OCI-M2 (cell line): Measurements from ENCODE around the gene GRHL1.
"Not testable (repeated sequence)": the region's sequence is repeated elsewhere in the genome, so short reads cannot be mapped to it uniquely, and the experiment has no call there.

Experiments used
- DNase-seq: peaks from one replicate; lab custom pipeline; 2025; ENCODE audit not compliant: unreplicated experiment; lab: John Stamatoyannopoulos, UW

Gene GRHL1, protein sequence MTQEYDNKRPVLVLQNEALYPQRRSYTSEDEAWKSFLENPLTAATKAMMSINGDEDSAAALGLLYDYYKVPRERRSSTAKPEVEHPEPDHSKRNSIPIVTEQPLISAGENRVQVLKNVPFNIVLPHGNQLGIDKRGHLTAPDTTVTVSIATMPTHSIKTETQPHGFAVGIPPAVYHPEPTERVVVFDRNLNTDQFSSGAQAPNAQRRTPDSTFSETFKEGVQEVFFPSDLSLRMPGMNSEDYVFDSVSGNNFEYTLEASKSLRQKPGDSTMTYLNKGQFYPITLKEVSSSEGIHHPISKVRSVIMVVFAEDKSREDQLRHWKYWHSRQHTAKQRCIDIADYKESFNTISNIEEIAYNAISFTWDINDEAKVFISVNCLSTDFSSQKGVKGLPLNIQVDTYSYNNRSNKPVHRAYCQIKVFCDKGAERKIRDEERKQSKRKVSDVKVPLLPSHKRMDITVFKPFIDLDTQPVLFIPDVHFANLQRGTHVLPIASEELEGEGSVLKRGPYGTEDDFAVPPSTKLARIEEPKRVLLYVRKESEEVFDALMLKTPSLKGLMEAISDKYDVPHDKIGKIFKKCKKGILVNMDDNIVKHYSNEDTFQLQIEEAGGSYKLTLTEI

DNA sequence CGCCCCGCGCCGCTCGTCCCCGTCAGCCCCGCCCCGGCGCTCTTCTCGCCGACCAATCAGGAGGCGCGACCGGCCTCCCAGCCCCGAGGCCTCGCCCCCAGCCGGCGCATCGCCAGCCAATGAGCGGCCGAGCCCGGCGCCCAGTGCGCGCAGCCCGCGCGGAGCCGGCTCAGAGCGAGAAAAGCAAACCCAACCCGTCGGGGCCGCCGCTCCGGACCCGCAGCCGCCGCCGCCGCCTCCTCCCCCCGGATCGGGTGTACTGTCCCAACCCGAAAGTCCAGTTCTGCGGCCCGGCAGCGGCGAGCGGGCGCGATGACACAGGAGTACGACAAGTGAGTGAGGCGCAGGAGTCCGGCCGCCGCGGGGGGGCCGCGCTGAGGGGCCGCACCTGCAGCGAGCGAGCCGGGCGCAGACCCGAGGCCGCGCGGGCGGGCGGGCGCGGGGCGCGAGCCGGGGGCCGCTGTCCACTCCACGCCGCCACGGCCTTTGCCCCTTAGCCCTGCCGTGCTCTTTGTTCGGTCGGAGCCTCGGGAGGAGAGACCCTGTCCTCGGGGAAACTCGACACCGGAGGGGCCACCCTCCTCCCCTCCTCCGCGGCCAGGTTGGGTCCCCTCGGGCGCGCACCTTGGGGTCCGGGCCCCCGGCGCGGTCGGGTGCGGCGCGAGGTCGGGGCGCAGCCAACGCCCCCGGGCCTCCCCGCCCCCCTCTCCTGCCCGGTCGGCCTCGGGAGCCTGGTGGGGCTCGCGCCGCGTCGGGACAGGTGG, at the start of gene GRHL1:
GRHL1 (plus strand) TSS at position 172 of the 764 bp plus-strand sequence; CDS start at position 313, 141 bp downstream.
- DNase-seq, result peak; percentile 18

DNA sequence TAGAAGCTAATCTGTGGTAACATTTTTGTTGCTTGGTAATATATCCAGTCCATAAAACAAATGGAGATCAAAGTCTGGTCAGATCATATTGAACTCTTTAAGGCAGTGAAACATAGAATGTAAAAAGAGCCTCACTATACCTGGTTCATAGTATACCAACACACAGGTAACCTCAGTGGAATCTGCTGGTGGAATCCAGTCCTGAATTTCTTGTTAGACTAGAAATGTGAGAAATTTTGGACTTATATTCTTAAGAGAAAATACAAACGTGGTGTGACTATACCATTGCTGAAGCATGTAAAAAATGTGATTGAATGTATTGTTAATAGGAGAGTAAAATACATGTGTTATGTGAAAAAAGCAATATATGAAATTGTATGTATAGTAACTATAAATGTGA, 46.1 kb upstream of the GRHL1 start:
- DNase-seq, result no peak

DNA sequence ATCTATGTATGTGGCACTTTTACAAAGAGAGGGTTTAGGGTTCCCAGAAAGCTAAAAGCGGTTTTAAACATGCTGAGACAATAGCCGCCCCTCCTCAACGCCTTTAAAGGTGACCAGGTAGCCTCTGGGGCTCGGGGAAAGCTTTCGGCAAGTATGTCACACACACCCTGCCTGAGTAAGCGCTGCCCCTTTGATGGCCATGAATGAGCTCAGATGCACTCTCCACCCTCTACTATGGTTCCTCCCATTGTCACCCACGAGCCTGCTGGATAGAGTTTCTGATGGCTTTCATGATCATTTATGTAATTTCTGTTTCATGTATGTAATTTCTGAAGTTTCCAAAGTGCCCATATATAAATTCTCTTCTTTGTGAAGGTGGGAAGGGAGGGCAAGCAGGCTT, 44.1 kb upstream of the GRHL1 start:
- DNase-seq, result no peak

DNA sequence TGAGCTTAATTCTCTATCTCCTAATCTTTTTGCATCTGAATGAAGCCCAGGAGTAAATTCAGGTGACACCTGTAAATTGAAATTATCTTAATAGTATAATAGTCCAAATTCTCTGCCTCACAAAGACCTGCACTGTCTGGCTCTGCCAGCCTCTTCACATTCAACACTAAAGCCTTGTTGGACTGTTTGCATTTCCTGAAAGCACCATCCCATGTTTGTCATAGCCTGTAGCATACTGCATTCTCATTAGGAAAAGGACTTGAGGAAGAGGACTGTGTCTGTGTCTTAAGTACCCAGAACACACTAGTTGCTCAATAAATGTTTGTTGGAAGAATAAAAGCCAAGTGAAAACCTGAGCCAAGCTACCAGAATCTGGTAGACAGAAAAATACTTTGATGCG, 42.9 kb upstream of the GRHL1 start:
- no peak for DNase-seq

DNA sequence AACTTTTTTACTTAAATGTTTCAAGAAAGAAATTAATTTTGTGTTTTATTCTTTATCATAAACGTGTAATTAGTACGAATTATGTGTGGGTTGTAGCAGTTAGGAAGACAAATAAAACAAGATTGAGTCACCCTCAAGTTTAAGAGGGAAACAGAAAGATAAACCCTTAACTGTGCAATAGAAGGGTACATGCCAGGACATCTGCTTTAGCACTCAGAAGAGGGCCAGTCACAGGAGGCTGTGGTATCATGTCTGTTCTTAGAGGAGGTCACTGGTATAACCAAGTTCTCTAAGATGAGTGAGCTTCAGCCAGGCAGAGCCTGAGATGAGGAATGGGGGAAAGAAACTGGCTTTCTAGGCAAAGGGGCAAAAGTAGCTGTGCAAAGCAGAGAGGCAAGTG, 42.4 kb upstream of the GRHL1 start:
- no peak for DNase-seq

DNA sequence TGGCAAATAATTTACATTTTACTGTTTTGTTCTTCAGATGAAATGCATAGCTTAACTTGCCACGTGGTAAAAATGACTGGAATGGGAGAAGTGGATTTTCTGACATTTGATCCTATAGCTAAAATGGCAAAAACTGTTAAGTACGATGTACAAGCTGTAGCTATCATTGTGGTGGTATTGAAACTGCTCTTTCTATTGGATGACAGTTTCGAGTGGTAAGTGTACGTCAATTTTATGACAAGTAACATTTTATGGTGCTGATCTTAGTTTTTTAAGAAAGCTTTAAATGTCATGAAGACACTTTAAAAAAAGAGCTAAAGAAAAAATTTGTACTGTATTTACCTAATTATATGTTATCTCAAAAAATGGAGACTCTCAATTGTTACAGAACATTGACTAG, 40.8 kb upstream of the GRHL1 start:
- no peak for DNase-seq

DNA sequence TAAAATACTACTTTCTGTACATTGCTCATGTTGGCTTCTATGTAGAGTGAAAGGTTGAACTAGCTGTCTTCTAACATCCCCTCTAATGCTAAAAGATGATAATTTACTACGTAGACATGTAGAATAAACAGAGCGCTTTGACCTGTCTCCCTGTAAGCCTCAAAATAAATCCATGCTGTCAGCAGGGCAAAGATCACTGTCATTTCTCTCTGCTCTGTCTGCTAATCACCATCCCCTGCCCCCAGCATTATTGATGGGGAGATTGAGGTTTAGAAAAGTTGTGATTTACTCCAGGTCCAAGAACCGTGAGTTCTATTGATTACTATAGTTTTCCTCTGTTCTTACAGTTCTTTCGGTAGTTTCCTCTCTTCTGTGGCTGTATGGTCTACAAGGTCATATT, 39.0 kb upstream of the GRHL1 start:
- no peak for DNase-seq

DNA sequence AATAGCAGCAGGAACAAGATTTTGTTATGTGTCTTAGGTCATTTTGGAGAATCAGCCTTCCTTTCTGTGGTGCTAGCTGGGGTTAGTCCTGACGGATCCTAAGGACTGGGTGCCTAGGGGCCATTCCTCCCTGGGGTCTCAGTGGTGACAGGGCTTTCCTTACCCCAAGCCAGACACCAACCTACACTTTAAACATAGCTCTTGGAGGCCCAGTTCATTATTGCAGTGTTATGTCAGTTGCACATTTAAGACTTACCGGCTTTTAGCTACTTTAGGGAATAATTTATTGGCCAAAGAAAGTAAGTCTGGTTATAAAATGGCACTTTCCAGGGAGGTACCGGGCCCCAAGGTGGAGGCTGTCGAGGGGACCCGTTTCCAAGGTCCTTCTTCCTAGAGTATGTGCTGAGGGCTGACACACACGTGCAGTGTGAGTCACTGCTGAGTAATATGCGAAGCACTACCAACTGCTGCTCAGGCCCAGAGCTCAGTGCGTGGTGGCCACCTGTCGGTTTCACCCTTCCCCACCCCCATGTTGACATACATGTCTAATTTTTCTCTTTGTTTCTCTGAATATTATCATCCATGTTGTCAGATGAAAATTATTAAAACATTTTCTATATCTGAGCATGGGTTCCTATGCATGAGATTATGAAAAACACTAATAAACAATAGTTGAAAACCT, 37.0 kb upstream of the GRHL1 start:
- DNase-seq, result no peak

DNA sequence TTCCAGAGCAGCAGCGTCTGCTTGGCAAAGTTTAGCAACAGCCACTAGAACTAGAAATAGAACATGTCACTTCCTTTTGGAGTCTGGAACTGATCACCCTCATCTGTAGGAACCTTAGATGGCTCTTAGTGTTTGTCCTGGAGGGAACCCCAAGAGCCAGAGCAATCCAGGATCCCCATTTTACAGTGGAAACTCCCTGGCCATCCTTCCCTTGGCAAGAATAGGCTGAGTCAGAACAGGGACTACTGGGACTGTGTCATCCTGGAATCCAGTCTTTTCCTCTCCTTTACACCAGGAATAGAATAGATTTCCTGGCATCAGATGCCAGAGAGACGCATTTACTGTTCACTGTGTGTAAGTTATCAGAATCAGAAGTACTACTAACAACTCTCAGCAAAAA, 33.2 kb upstream of the GRHL1 start:
- no peak for DNase-seq

DNA sequence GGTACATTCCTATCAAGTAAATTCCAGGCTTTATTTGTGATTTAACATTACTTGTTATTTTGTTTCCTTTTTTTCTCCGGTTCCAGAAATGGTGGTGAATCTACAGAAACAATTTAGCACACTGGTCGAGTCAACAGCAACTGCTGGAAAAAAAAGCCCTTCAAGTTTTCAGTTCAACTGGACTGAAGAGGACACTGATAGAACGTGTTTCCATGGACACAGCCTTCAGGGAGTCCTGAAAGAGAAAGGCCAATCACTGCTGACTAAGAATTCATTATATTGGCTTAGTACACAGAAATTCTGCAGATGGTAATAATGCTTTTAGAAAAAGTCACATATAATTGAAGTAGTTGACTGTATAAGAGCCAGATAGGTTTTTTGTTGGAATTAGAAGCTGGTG, 32.0 kb upstream of the GRHL1 start:
- DNase-seq, result no peak

DNA sequence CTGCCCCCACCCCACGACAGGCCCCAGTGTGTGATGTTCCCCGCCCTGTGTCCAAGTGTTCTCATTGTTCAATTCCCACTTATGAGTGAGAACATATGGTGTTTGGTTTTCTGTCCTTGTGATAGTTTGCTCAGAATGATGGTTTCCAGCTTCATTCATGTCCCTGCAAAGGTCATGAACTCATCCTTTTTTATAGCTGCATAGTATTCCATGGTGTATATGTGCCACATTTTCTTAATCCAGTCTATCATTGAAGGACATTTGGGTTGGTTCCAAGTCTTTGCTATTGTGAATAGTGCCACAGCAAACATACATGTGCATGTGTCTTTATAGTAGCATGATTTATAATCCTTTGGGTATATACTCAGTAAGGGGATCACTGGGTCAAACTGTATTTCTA, 24.5 kb upstream of the GRHL1 start:
- DNase-seq, result not testable (repeated sequence)

DNA sequence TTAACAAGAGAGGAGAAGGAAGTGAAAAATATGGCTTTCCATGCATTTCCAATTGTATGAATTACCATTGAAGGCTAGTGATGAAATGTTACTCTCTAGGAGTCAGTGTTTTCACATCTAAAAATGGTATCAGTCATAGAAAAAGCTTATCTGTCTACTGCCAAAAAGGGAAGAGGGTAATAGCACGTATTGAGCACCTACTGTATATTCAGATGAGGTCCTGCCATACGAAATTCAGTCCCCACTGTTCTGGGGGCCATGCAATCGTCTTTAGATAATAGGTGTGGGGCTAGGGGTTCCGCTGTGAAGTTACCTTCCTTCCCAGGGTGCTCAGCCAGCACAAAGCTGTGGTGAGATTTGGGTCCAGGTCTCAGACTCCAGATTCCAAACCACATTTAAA, 14.2 kb upstream of the GRHL1 start:
- DNase-seq, result no peak

DNA sequence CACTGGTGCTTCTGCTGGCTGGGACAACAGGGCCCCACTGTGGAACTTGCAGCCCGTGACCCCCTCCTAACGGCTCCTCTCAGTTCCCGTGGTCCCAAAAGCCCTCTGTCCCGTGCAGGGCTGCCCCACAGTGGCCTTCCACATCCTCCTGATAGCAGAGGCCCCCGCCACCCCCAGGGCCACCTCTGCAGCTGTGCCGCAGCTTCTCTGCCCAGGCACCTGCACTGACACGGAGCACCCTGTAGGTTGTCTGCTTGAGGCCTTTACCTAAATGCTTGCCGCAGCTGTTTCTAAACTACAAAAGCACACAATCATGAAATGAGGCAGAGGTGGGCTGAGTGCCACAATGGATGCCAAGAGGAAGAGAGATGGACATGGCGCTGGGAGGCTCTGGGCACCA, 13.5 kb upstream of the GRHL1 start:
- no peak for DNase-seq

DNA sequence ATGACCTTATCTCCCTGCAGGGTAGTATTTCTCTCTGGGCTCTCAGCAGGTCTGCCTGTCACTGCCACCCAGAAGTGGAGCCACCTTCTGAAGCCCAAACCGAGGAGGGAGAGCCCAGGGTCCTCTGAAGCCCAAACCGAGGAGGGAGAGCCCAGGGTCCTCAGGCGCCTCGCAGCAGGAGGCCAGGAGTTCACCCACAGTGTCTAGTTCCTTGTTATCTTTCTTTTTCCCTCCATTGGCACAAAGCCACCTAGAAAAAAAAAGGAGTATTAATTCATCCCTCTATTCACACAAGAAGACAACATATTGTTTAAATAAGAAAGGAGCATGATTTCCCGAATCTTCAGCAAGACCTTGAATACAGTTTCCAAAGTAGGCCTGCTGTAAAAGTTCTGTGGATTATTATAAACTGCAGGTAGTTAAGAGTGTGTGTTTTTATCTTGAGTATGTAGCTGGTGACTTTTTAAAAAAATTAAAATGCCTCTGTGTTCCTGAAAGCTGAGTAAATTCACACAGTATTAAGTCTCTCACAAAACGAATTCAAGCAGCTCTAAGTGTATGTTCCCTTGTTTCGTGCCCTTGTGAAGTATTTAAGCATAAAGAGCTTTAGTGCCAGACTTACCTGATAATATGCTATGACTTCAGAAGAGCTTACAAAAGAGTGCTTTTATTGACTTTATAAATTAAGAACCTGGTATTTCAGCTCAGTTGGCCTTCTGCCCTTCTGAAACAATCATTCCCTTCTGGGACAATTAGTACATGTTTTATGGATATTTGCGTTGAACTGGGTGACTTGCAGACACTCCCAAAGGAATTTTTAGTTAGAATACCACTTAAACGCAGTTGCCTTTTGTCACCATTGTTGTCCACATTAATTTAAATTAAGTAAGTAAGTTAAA, 11.7 kb upstream of the GRHL1 start:
- DNase-seq, result no peak

DNA sequence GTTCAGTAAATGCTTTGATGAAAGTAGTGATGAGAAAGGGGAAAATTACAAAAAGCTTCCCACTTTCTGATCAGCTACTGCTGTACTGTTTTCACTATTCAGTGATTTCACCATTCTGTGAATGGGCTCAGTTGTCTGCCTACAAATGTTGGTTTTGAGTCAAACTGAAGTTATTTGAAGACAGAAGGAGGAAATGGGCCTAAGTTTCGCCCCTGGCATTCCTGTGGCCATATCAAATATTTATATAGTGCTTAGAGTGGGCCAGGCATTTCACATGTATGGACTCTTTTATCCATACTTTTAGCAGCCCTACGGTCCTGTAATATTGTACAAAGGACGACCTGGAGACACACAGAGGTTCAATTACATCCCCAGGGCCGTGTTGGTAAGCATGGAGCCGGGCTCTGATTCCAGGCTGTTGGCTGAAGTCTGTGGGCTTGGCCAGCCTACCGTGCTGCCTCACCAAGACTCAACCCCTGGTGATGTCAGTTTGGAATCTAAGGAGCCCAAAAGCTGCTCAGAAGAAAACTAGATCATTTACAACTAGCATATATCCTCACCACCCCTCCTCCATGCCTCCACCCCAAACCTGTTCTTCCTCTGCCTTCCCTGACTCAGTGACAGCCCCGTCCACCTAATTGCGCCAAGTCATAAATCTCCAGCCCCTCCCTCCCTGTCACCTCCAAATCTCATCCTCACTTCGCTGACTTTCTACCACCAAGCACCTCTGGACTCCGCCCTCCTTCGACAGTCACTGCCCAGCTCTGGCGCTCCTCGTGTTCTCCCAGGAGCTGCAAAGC, 10.1 kb upstream of the GRHL1 start:
- no peak for DNase-seq

DNA sequence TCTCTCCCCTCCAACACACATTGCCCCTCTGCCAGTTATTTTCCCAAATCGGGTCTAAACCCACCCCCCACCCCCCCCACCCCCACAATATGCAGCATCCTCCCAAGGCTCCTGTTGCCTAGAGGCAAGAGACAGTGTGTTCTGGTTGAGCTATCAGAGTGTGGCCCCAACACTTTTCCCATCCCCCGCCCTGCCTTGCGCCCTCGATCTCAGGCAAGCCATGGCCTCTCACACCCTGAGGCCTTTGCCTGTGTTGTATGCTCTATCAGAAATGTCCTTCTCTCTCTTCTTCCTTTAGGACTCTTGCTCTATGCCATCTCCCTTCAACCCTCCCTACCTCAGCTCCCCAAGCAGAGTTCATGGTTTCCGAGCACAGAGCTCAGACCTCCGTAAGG, 9.5 kb upstream of the GRHL1 start:
- DNase-seq, result no peak

DNA sequence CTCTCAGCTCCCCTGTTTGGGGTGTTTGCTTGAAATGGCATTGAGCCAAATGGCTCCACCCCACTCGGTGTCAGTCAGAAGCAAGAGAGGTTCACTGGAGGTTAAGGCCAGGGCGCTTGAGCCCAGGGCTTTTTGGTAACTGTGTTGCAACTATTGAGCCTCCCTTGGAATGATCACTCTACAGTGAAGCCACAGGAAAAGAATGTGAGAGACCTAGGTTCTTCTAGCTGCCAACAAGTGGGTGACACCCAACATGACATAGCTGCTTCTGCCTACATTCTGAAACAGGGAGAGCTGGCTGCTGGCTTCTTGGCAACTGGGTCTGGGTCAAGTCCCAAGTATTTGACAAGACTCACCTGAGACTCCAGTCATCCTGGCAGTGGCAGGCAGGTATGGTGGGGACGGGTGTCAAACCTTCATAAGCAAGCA, 7.1 kb upstream of the GRHL1 start:
- no peak for DNase-seq

DNA sequence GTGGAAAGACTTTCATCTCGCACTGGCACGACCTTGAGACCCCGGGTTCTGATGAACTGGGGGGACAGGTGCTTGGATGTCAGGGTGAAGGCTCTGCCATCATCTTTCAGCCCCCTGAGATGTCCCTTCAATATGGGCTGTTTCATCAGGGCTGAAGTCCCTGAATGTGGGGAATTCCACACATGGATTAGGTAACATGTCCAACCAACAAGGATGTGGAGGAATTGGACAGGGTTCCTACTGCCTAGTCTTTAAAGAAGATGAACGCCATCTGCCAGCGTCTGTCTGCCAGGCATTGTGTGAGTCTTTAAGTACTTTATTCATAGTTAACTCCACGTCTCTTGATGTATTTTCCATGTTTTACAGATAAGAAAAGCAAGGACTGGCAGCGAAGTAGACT, 5.9 kb upstream of the GRHL1 start:
- no peak for DNase-seq

DNA sequence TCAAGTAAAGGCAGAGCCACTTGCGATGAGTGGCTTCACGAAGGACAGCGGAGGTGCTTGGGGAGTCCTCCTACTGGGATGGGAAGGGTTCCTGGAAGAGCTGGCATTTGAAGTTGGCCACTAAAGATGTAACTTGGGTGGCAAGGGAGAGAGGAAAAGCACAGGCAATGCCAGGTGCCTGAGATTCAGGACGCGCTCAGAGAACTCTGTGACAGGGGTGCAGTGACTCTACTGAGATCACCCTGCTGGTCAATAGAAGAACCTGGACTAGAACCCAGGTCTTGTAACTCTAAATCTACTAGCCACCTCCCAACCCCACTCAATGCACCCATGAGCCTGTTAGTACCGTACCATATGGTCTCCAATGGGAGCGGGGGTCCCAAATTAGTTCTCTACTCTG, 5.4 kb upstream of the GRHL1 start:
- no peak for DNase-seq

DNA sequence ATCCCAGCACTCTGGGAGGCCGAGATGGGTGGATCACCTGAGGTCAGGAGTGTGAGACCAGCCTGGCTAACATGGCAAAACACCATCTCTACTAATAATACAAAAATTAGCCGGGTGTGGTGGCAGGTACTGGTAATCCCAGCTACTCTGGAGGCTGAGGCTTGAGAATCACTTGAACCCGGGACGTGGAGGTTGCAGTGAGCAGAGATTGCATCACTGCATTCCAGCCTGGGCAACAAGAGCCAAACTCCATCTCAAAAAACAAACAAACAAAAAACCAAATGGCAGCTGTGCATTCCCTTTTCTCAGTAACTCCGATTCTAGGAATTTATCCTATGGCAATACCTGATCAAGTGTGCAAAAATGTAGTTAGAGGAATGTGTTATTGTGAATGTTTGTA, 4.7 kb upstream of the GRHL1 start:
- DNase-seq, result no peak
